GM23338 (cell line): ENCODE results near the gene YWHAH.

Source experiments
- EZH2phosphoT487 ChIP-seq: fragments of 200-600 bp; sonication (generic); IDR thresholded peaks from one replicate; pipeline ENCODE4 v1.8.1; 2018; ENCODE audit warnings: antibody characterized with exemption; ENCODE audit not compliant: unreplicated experiment
- TF ChIP-seq, protein P1 (sequence below), 2 experiments: fragments of 200-600 bp in 1 of 2; sonication (generic) in 1 of 2; conservative IDR thresholded peaks; 2 replicates each; pipeline versions ENCODE4 v1.5.1 to v1.6.1; 2016 to 2017; ENCODE audit warnings: antibody characterized with exemption in 2 of 2, low read depth in 2 of 2, mild to moderate bottlenecking in 2 of 2, moderate library complexity in 1 of 2

DNA sequence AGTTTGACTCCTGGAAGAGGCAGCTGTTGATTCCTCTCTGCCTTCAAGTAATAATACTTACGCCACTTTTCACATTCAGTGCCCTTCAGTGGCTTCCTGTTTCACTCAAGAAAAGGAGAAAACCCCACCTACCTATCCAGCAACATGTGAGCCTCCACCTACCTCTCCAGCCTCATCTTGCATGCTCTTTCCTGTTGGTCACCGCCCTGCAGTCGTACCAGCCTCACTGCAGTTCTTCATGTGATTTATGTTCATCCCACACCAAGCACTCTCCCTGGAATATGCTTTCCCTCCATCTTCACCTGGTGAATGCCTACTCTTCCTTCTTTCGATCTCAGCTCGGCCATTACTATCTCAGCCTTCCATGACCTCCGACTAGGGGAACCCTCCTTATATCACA is 21.8 kb upstream of the YWHAH start:
- TF ChIP-seq, protein P1, sequence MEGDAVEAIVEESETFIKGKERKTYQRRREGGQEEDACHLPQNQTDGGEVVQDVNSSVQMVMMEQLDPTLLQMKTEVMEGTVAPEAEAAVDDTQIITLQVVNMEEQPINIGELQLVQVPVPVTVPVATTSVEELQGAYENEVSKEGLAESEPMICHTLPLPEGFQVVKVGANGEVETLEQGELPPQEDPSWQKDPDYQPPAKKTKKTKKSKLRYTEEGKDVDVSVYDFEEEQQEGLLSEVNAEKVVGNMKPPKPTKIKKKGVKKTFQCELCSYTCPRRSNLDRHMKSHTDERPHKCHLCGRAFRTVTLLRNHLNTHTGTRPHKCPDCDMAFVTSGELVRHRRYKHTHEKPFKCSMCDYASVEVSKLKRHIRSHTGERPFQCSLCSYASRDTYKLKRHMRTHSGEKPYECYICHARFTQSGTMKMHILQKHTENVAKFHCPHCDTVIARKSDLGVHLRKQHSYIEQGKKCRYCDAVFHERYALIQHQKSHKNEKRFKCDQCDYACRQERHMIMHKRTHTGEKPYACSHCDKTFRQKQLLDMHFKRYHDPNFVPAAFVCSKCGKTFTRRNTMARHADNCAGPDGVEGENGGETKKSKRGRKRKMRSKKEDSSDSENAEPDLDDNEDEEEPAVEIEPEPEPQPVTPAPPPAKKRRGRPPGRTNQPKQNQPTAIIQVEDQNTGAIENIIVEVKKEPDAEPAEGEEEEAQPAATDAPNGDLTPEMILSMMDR (conservative IDR thresholded peaks at IDR 0.05; ENCODE audit: low read depth in 2 of 2), result no peak
- TF ChIP-seq EZH2phosphoT487, result no peak
